Fibroblast of villous mesenchyme (primary cell): ENCODE data around the gene NDC80. TPM values are rescaled to one million over a fixed set of nuclear protein-coding genes. Genes with fewer than 3 reads are reported as not detected.

ENCODE experiments used
- DNase-seq: peaks from one replicate; pipeline ENCODE4 v3.0.0-alpha.2; 2010; ENCODE audit warnings: low read depth
- H3K4me3 ChIP-seq: 2 replicates; pipeline ENCODE4 v1.5.1; 2011; ENCODE audit warnings: low read depth, mild to moderate bottlenecking, low read length
- CTCF ChIP-seq: IDR thresholded peaks from 2 replicates; pipeline ENCODE4 v1.5.1; 2012; ENCODE audit warnings: low read depth, mild to moderate bottlenecking, low read length; ENCODE audit not compliant: insufficient read depth
- total RNA-seq: library from RNA; depleted of rRNA; stranded (reverse); fragments of >200 nt; gene quantifications from 2 replicates; pipeline ENCODE4 v1.2.3, GENCODE V29; 2012

NDC80 gene
- total RNA-seq, 1 donor: 25.5 TPM

GRCh38 chr18:2534906-2535305 is 36.5 kb upstream of the NDC80 start:
- no peak for DNase-seq
- H3K4me3 ChIP-seq: no peak overlapping the region
- TF ChIP-seq CTCF: no peak

- no peak for TF ChIP-seq CTCF
- no peak for DNase-seq
- H3K4me3 ChIP-seq: no peak overlapping the region
These were observed 35.9 kb upstream of the NDC80 start for GRCh38 chr18:2535419-2535910.

- DNase-seq: no peak
- no peak overlapping the region for H3K4me3 ChIP-seq
- no peak for TF ChIP-seq CTCF
These were observed 35.3 kb upstream of the NDC80 start for GRCh38 chr18:2536063-2536462.

- TF ChIP-seq CTCF: no peak
- H3K4me3 ChIP-seq: no peak overlapping the region
- DNase-seq: peak; percentile 86
These were observed 34.9 kb upstream of the NDC80 start for GRCh38 chr18:2536493-2536892.

GRCh38 chr18:2537296-2537695 is 34.1 kb upstream of the NDC80 start:
- DNase-seq: peak; percentile 34
- TF ChIP-seq CTCF: no peak
- no peak overlapping the region for H3K4me3 ChIP-seq

GRCh38 chr18:2538236-2538635 is 33.1 kb upstream of the NDC80 start:
- no peak for DNase-seq
- no peak overlapping the region for H3K4me3 ChIP-seq
- no peak for TF ChIP-seq CTCF

- no peak overlapping the region for H3K4me3 ChIP-seq
- no peak for TF ChIP-seq CTCF
- peak; percentile 74 for DNase-seq
These were observed 32.5 kb upstream of the NDC80 start for GRCh38 chr18:2538844-2539243.
